B cell (primary cell): ENCODE data around the gene USH2A. TPM values are rescaled to one million over a fixed set of nuclear protein-coding genes. Genes with fewer than 3 reads are reported as not detected.

ENCODE experiments used
- ATAC-seq: fragments of 200-7000 bp; cut with Tn5 transposase; one replicate; pipeline ENCODE4 v1.10.0; 2021; ENCODE audit warnings: low read depth, mild to moderate bottlenecking, moderate number of reproducible peaks, moderate library complexity
- CTCF ChIA-PET: fragments of 350-600 bp; sonication (Branson Sonifier 250); formaldehyde crosslinking; loops from one replicate; lab custom pipeline; 2021; ENCODE audit warnings: antibody characterized with exemption, inconsistent platforms; lab: Charles Lee
- POLR2A ChIA-PET: fragments of 350-600 bp; sonication (Branson Sonifier 250); formaldehyde crosslinking; loops from one replicate; lab custom pipeline; 2021; ENCODE audit warnings: antibody characterized with exemption; lab: Charles Lee
- DNase-seq: peaks from one replicate; pipeline ENCODE4 v3.0.0; 2013
- H2AFZ ChIP-seq: 2 replicates; pipeline ENCODE4 v1.6.1; 2012; ENCODE audit warnings: mild to moderate bottlenecking, low read depth, low read length; ENCODE audit not compliant: insufficient read depth, poor library complexity, severe bottlenecking
- H3K27ac ChIP-seq, 2 donors: 1 replicate in 1 of 2; 2 replicates in 1 of 2; pipeline ENCODE4 v1.5.1; 2012 to 2013; ENCODE audit warnings: low read length in 2 of 2, mild to moderate bottlenecking in 2 of 2, moderate library complexity in 1 of 2
- H3K27me3 ChIP-seq, 4 experiments: fragments of 200-600 bp in 1 of 4; sonication (generic) in 1 of 4; replicated peaks in 1 of 4; 1 replicate in 2 of 4; 2 replicates in 2 of 4; pipeline versions ENCODE4 v1.6.1 to v1.7.0; 2013 to 2016; ENCODE audit warnings: low read length in 3 of 4, mild to moderate bottlenecking in 2 of 4, mixed read lengths in 1 of 4, moderate library complexity in 1 of 4; ENCODE audit not compliant: insufficient read depth in 4 of 4, control insufficient read depth in 3 of 4; ENCODE audit errors: control extremely low read depth in 1 of 4
- H3K36me3 ChIP-seq, 2 experiments: replicated peaks in 1 of 2; 1 replicate in 1 of 2; 2 replicates in 1 of 2; pipeline versions ENCODE4 v1.6.1 to v1.7.1; 2013; ENCODE audit warnings: low read length in 1 of 2; ENCODE audit not compliant: insufficient read depth in 2 of 2, control insufficient read depth in 1 of 2; ENCODE audit errors: control extremely low read depth in 1 of 2, extremely low read depth in 1 of 2
- H3K4me1 ChIP-seq, 2 donors: fragments of 200-600 bp in 1 of 2; sonication (generic) in 1 of 2; 1 replicate in 1 of 2; 2 replicates in 1 of 2; pipeline versions ENCODE4 v1.5.1 to v1.6.1; 2013 to 2017; ENCODE audit warnings: low read length in 2 of 2; ENCODE audit not compliant: control insufficient read depth in 2 of 2, insufficient read depth in 2 of 2
- H3K4me2 ChIP-seq: replicated peaks from 2 replicates; pipeline ENCODE3; 2012; ENCODE audit warnings: mild to moderate bottlenecking, low read depth, low read length; ENCODE audit not compliant: poor library complexity, severe bottlenecking
- H3K4me3 ChIP-seq, 5 experiments: fragments of 200-600 bp in 1 of 5; sonication (generic) in 1 of 5; 1 replicate in 3 of 5; 2 replicates in 2 of 5; pipeline versions ENCODE4 v1.5.1 to v1.7.0; 2011 to 2016; ENCODE audit warnings: low read length in 4 of 5, mild to moderate bottlenecking in 4 of 5, low read depth in 2 of 5, control low read depth in 1 of 5, moderate library complexity in 1 of 5; ENCODE audit not compliant: insufficient read depth in 1 of 5; ENCODE audit errors: control extremely low read depth in 1 of 5, extremely low read depth in 1 of 5
- H3K79me2 ChIP-seq: fragments of 200-600 bp; sonication (generic); one replicate; pipeline ENCODE4 v1.6.0; 2016; ENCODE audit warnings: low read length; ENCODE audit not compliant: control insufficient read depth, insufficient read depth
- H3K9ac ChIP-seq: fragments of 200-600 bp; sonication (generic); 2 replicates; pipeline ENCODE4 v1.6.1; 2017; ENCODE audit warnings: mild to moderate bottlenecking, low read length, moderate library complexity
- H3K9me3 ChIP-seq, 3 donors: one replicate each; pipeline versions ENCODE4 v1.6.1 to v1.7.1; 2013; ENCODE audit warnings: low read length in 2 of 3; ENCODE audit not compliant: control insufficient read depth in 2 of 3, insufficient read depth in 1 of 3; ENCODE audit errors: control extremely low read depth in 1 of 3
- H4K20me1 ChIP-seq: 2 replicates; pipeline ENCODE4 v1.6.0; 2012; ENCODE audit warnings: mild to moderate bottlenecking, low read length; ENCODE audit not compliant: insufficient read depth, control insufficient read depth, poor library complexity, severe bottlenecking
- H3K27ac Mint-ChIP-seq: one replicate; pipeline ENCODE4 v1.8.0; 2021; ENCODE audit warnings: mixed read lengths
- H3K27me3 Mint-ChIP-seq: one replicate; pipeline ENCODE4 v1.8.0; 2021; ENCODE audit warnings: mixed read lengths
- H3K4me1 Mint-ChIP-seq: one replicate; pipeline ENCODE4 v1.8.0; 2021; ENCODE audit warnings: mixed read lengths
- H3K4me3 Mint-ChIP-seq: one replicate; pipeline ENCODE4 v1.8.0; 2021; ENCODE audit warnings: mixed read lengths
- H3K9me3 Mint-ChIP-seq: one replicate; pipeline ENCODE4 v1.8.0; 2022; ENCODE audit warnings: mixed read lengths; ENCODE audit not compliant: insufficient read depth
- EZH2 ChIP-seq: IDR thresholded peaks from 2 replicates; pipeline ENCODE4 v1.6.1; 2012; ENCODE audit warnings: borderline replicate concordance, low read depth, mild to moderate bottlenecking, moderate library complexity, low read length; ENCODE audit not compliant: insufficient read depth, poor library complexity, severe bottlenecking
- WGBS: methylation state at CpG from one replicate; pipeline ENCODE4 v1.1.5; 2013; ENCODE audit warnings: missing lambda C conversion rate; ENCODE audit not compliant: insufficient coverage; 5-methylcytosine and 5-hydroxymethylcytosine counted together
- intact Hi-C: fragments of 100-400 bp; cut with micrococcal nuclease; formaldehyde crosslinking; loops from one replicate; pipeline ENCODE4 v1.10.0; 2022
- polyA plus RNA-seq: library from polyadenylated mRNA; depleted of rRNA; stranded (reverse); fragments of >200 nt; gene quantifications from 2 replicates; pipeline ENCODE4 v1.2.3, GENCODE V29; 2012
- total RNA-seq, 2 donors: library from RNA; stranded (reverse); fragments of 120-200 nt in 1 of 2; gene quantifications; 1 replicate in 1 of 2; 2 replicates in 1 of 2; pipeline versions ENCODE4 v1.2.3 to v1.2.4, GENCODE V29; 2013 to 2022
- TF ChIP-seq, protein P1 (sequence below): fragments of 200-600 bp; IDR thresholded peaks from one replicate; pipeline ENCODE4 v1.8.0; 2022; ENCODE audit warnings: antibody characterized with exemption, mild to moderate bottlenecking

Gene USH2A
- total and polyA plus RNA-seq, 2 donors (not counting 1 experiment from before 2014, with no cell fraction given): 0.01 TPM; not detected in 1

DNA sequence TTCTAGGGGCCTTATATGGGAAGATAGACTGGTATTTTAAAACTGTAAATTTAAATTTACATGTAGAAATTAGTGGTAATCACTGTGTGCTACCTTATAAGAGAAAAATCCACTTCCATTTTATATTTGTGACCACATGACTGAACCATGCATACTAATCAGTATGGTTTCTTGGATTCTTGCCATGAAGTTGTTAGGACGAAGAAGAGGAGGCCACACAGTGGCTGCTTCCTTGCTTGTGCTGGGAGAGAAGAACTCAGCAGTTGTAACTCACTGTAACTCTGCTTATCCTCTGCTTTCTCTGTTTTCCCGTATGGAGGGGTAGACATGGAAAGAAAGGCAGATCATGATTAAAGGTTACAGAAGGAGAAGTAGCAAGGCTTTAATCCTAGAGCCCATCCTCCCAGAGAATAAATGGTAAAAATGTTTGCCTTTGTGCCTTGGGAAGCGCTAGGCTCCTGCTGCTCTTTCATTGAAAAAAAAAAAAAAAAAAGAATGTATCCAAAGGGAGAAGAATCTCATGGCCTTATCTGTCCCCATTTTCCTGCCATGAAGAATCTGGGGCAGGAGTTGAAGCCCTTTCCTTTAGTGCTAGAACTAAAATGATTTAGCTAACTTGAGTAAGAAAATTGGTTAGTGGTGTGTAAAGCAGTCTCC is 823.7 kb downstream of the USH2A start:
- Mint-ChIP-seq H3K4me1 (no peaks in the 10 kb centered on the region), H3K27ac (no peak overlapping the region), H3K9me3 (no peaks in the 10 kb centered on the region), H3K27me3 (no peaks in the 10 kb centered on the region), H3K4me3 (no peak overlapping the region)
- intact Hi-C loops: no loop called here
- no peak overlapping the region for H3K9ac ChIP-seq
- TF ChIP-seq, protein P1, sequence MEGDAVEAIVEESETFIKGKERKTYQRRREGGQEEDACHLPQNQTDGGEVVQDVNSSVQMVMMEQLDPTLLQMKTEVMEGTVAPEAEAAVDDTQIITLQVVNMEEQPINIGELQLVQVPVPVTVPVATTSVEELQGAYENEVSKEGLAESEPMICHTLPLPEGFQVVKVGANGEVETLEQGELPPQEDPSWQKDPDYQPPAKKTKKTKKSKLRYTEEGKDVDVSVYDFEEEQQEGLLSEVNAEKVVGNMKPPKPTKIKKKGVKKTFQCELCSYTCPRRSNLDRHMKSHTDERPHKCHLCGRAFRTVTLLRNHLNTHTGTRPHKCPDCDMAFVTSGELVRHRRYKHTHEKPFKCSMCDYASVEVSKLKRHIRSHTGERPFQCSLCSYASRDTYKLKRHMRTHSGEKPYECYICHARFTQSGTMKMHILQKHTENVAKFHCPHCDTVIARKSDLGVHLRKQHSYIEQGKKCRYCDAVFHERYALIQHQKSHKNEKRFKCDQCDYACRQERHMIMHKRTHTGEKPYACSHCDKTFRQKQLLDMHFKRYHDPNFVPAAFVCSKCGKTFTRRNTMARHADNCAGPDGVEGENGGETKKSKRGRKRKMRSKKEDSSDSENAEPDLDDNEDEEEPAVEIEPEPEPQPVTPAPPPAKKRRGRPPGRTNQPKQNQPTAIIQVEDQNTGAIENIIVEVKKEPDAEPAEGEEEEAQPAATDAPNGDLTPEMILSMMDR: no peak
- TF ChIP-seq EZH2: no peak
- no peaks in the 10 kb centered on the region for H3K4me1 ChIP-seq
- no peaks in the 10 kb centered on the region for H3K27me3 ChIP-seq
- H3K4me3 ChIP-seq: no peak overlapping the region
- 100% methylated on average over 1 of the region's 3 CpGs for WGBS
- no peak overlapping the region for H3K27ac ChIP-seq
- no peak overlapping the region for H2AFZ ChIP-seq
- H3K9me3 ChIP-seq: no peaks in the 10 kb centered on the region
- H3K4me2 ChIP-seq: no peak overlapping the region
- H4K20me1 ChIP-seq: no peaks in the 10 kb centered on the region
- ChIA-PET POLR2A (no interaction called here), CTCF (no interaction called here)
- no peak for DNase-seq
- no peaks in the 10 kb centered on the region for H3K79me2 ChIP-seq
- H3K36me3 ChIP-seq: peaks cover 0 to 1% of the 10 kb centered on the region in 2 experiments
- ATAC-seq: no peak

DNA sequence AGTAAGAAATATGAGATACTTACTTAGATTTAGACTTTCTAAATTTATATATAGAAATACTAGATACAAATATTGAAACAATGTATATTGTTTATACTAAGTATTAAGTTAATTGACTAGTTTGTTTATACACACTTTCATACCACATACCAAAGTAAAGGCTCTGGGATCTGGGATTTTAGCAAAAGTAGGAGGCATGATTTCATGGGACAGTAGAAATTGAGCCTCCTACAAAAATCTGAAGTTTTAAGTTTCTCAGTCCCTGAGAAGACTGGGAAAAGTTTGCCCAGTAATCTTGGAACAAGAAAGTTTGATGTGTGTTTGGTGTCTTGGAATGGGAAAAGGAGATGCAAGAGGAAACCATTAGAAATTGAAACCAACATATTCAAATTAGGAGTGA is 825.3 kb downstream of the USH2A start:
- Mint-ChIP-seq H3K27me3 (no peaks in the 10 kb centered on the region), H3K27ac (no peak overlapping the region), H3K9me3 (no peaks in the 10 kb centered on the region), H3K4me3 (no peak overlapping the region), H3K4me1 (no peaks in the 10 kb centered on the region)
- no peaks in the 10 kb centered on the region for H3K9me3 ChIP-seq
- H3K36me3 ChIP-seq: peaks cover 0 to 1% of the 10 kb centered on the region in 2 experiments
- POLR2A ChIA-PET: no interaction called here
- H4K20me1 ChIP-seq: no peaks in the 10 kb centered on the region
- no peak overlapping the region for H2AFZ ChIP-seq
- H3K27me3 ChIP-seq: no peaks in the 10 kb centered on the region
- H3K4me3 ChIP-seq: no peak overlapping the region
- H3K4me1 ChIP-seq: no peaks in the 10 kb centered on the region
- ATAC-seq (no peak), DNase-seq (no peak)
- CTCF ChIA-PET: no interaction called here
- H3K9ac ChIP-seq: no peak overlapping the region
- no peak overlapping the region for H3K4me2 ChIP-seq
- no peaks in the 10 kb centered on the region for H3K79me2 ChIP-seq
- no peak overlapping the region for H3K27ac ChIP-seq
- TF ChIP-seq EZH2: no peak
- TF ChIP-seq, protein P1: no peak
- intact Hi-C loops: no loop called here
